Naive thymus-derived CD4-positive, alpha-beta T cell (primary cell): ENCODE data around the gene CDH13. TPM values are rescaled to one million over a fixed set of nuclear protein-coding genes. Genes with fewer than 3 reads are reported as not detected.

Experiments used
- ATAC-seq: fragments of 150-1000 bp; cut with Tn5 transposase; 2 replicates; pipeline ENCODE4 v1.10.0; 2021; ENCODE audit warnings: mild to moderate bottlenecking, moderate library complexity
- CTCF ChIA-PET: fragments of 350-600 bp; sonication (Branson Sonifier 250); formaldehyde crosslinking; loops from one replicate; lab custom pipeline; 2021; ENCODE audit warnings: antibody characterized with exemption; lab: Charles Lee
- POLR2A ChIA-PET: fragments of 350-600 bp; sonication (Branson Sonifier 250); formaldehyde crosslinking; loops from one replicate; lab custom pipeline; 2021; ENCODE audit warnings: antibody characterized with exemption, inconsistent platforms; lab: Charles Lee
- DNase-seq, 9 donors: peaks; one replicate each; pipeline versions ENCODE4 v3.0.0 to v3.0.0-alpha.2; 2020 to 2022; ENCODE audit warnings: mixed read lengths in 1 of 9
- H3K27ac ChIP-seq: one replicate; pipeline ENCODE4 v1.7.0; 2013; ENCODE audit warnings: mild to moderate bottlenecking, low read depth, low read length, moderate library complexity
- H3K27me3 ChIP-seq, 2 donors: one replicate each; pipeline ENCODE4 v1.7.0; 2013; ENCODE audit warnings: low read length in 2 of 2, mild to moderate bottlenecking in 2 of 2, moderate library complexity in 2 of 2; ENCODE audit not compliant: control insufficient read depth in 2 of 2, insufficient read depth in 2 of 2
- H3K36me3 ChIP-seq, 3 experiments: 1 replicate in 2 of 3; 2 replicates in 1 of 3; pipeline ENCODE4 v1.7.0; 2013; ENCODE audit warnings: low read length in 3 of 3, mild to moderate bottlenecking in 3 of 3, moderate library complexity in 1 of 3; ENCODE audit not compliant: insufficient read depth in 3 of 3, control insufficient read depth in 2 of 3
- H3K4me1 ChIP-seq, 2 donors: one replicate each; pipeline ENCODE4 v1.7.0; 2013; ENCODE audit warnings: low read length in 2 of 2, mild to moderate bottlenecking in 2 of 2, moderate library complexity in 1 of 2; ENCODE audit not compliant: control insufficient read depth in 2 of 2, insufficient read depth in 2 of 2
- H3K4me3 ChIP-seq: 2 replicates; pipeline ENCODE4 v1.7.0; 2013; ENCODE audit warnings: mild to moderate bottlenecking, low read length
- H3K9me3 ChIP-seq, 3 experiments: 1 replicate in 2 of 3; 2 replicates in 1 of 3; pipeline ENCODE4 v1.7.0; 2013; ENCODE audit warnings: low read length in 3 of 3; ENCODE audit not compliant: control insufficient read depth in 2 of 3
- H3K27ac Mint-ChIP-seq, 9 donors: one replicate each; pipeline ENCODE4 v1.8.0; 2020 to 2022; ENCODE audit warnings: mixed read lengths in 9 of 9, mild to moderate bottlenecking in 8 of 9, moderate library complexity in 5 of 9, inconsistent platforms in 2 of 9
- H3K27me3 Mint-ChIP-seq, 5 donors: one replicate each; pipeline ENCODE4 v1.8.0; 2021 to 2022; ENCODE audit warnings: mixed read lengths in 5 of 5, mild to moderate bottlenecking in 1 of 5
- H3K36me3 Mint-ChIP-seq, 5 donors: one replicate each; pipeline ENCODE4 v1.8.0; 2020 to 2022; ENCODE audit warnings: mixed read lengths in 5 of 5, mild to moderate bottlenecking in 3 of 5, inconsistent platforms in 1 of 5
- H3K4me1 Mint-ChIP-seq, 7 donors: one replicate each; pipeline ENCODE4 v1.8.0; 2020 to 2022; ENCODE audit warnings: mixed read lengths in 7 of 7, mild to moderate bottlenecking in 3 of 7, inconsistent platforms in 1 of 7
- H3K4me3 Mint-ChIP-seq, 10 donors: one replicate each; pipeline ENCODE4 v1.8.0; 2020 to 2022; ENCODE audit warnings: mild to moderate bottlenecking in 10 of 10, mixed read lengths in 10 of 10, moderate library complexity in 6 of 10, inconsistent platforms in 2 of 10
- H3K9me3 Mint-ChIP-seq, 11 donors: one replicate each; pipeline ENCODE4 v1.8.0; 2020 to 2022; ENCODE audit warnings: mixed read lengths in 11 of 11, mild to moderate bottlenecking in 4 of 11, inconsistent platforms in 1 of 11, moderate library complexity in 1 of 11
- intact Hi-C, 2 donors: fragments of 100-400 bp; cut with micrococcal nuclease; formaldehyde crosslinking; loops; one replicate each; pipeline ENCODE4 v1.15.1; 2023
- polyA plus RNA-seq, 2 donors: library from polyadenylated mRNA; unstranded; fragments of 300-500 nt; fragmentation: Illumina TruSeq; gene quantifications; one replicate each; pipeline ENCODE4 v1.2.3, GENCODE V29; 2021
- total RNA-seq, 6 experiments: library from RNA in 5 of 6; stranded (reverse) in 5 of 6; gene quantifications; 1 replicate in 5 of 6; 2 replicates in 1 of 6; pipeline ENCODE4 v1.2.3 and lab custom pipeline; 2021 to 2026

The CDH13 gene
- total and polyA plus RNA-seq, 7 experiments from 2014 or later = not detected

GRCh38 chr16:83312015-83312717 is 685.4 kb downstream of the CDH13 start:
- peaks cover 0 to 9% (median 8%) of the 10 kb centered on the region in 5 donors for H3K27me3 Mint-ChIP-seq
- ATAC-seq (no peak), DNase-seq (no peak)
- ChIA-PET POLR2A (no interaction called here), CTCF (no interaction called here)
- intact Hi-C loops = no loop called here
- H3K27me3 ChIP-seq = no peaks in the 10 kb centered on the region
- H3K4me1 ChIP-seq = no peaks in the 10 kb centered on the region
- H3K9me3 Mint-ChIP-seq = peaks cover 0 to 4% (median 0%) of the 10 kb centered on the region in 11 donors
- H3K27ac ChIP-seq = no peak overlapping the region
- no peaks in the 10 kb centered on the region for H3K4me1 Mint-ChIP-seq
- H3K9me3 ChIP-seq = no peaks in the 10 kb centered on the region
- H3K4me3 Mint-ChIP-seq = no peak overlapping the region
- no peaks in the 10 kb centered on the region for H3K36me3 Mint-ChIP-seq
- no peak overlapping the region for H3K27ac Mint-ChIP-seq
- H3K4me3 ChIP-seq = no peak overlapping the region
- H3K36me3 ChIP-seq = no peaks in the 10 kb centered on the region

GRCh38 chr16:83312718-83313245 is 686.0 kb downstream of the CDH13 start:
- Mint-ChIP-seq H3K4me1 (no peaks in the 10 kb centered on the region), H3K4me3 (no peak overlapping the region), H3K9me3 (peaks cover 0 to 4% (median 0%) of the 10 kb centered on the region in 11 donors), H3K36me3 (no peaks in the 10 kb centered on the region), H3K27ac (no peak overlapping the region), H3K27me3 (peaks cover 0 to 8% (median 7%) of the 10 kb centered on the region in 5 donors)
- no peak for ATAC-seq
- CTCF ChIA-PET = no interaction called here
- no peaks in the 10 kb centered on the region for H3K36me3 ChIP-seq
- no peaks in the 10 kb centered on the region for H3K27me3 ChIP-seq
- no peak overlapping the region for H3K27ac ChIP-seq
- no peaks in the 10 kb centered on the region for H3K4me1 ChIP-seq
- intact Hi-C loops = no loop called here
- no peaks in the 10 kb centered on the region for H3K9me3 ChIP-seq
- POLR2A ChIA-PET = no interaction called here
- no peak for DNase-seq
- H3K4me3 ChIP-seq = no peak overlapping the region

- POLR2A ChIA-PET = no interaction called here
- H3K27me3 ChIP-seq = no peaks in the 10 kb centered on the region
- H3K9me3 ChIP-seq = no peaks in the 10 kb centered on the region
- no peak overlapping the region for H3K27ac ChIP-seq
- H3K4me1 ChIP-seq = no peaks in the 10 kb centered on the region
- intact Hi-C loops = no loop called here
- DNase-seq (no peak), ATAC-seq (no peak)
- CTCF ChIA-PET = no interaction called here
- Mint-ChIP-seq H3K27me3 (peaks cover 0 to 8% (median 0%) of the 10 kb centered on the region in 5 donors), H3K4me3 (no peak overlapping the region), H3K9me3 (peaks cover 0 to 4% (median 0%) of the 10 kb centered on the region in 11 donors), H3K27ac (no peak overlapping the region), H3K36me3 (no peaks in the 10 kb centered on the region), H3K4me1 (no peaks in the 10 kb centered on the region)
- no peaks in the 10 kb centered on the region for H3K36me3 ChIP-seq
- no peak overlapping the region for H3K4me3 ChIP-seq
These were observed 688.5 kb downstream of the CDH13 start for GRCh38 chr16:83315271-83315670.

GRCh38 chr16:83316458-83316857 is 689.7 kb downstream of the CDH13 start:
- Mint-ChIP-seq H3K27ac (no peak overlapping the region), H3K9me3 (peaks cover 0 to 7% (median 0%) of the 10 kb centered on the region in 11 donors), H3K36me3 (no peaks in the 10 kb centered on the region), H3K27me3 (peaks cover 0 to 5% (median 0%) of the 10 kb centered on the region in 5 donors), H3K4me3 (no peak overlapping the region), H3K4me1 (no peaks in the 10 kb centered on the region)
- Histone ChIP-seq H3K27me3 (no peaks in the 10 kb centered on the region), H3K27ac (no peak overlapping the region), H3K4me3 (no peak overlapping the region), H3K9me3 (no peaks in the 10 kb centered on the region), H3K4me1 (no peaks in the 10 kb centered on the region), H3K36me3 (no peaks in the 10 kb centered on the region)
- POLR2A ChIA-PET = no interaction called here
- DNase-seq = no peak
- intact Hi-C loops = no loop called here
- no peak for ATAC-seq
- CTCF ChIA-PET = no interaction called here

- H3K27ac ChIP-seq = no peak overlapping the region
- peaks cover 0 to 7% (median 0%) of the 10 kb centered on the region in 11 donors for H3K9me3 Mint-ChIP-seq
- H3K4me3 ChIP-seq = no peak overlapping the region
- no peaks in the 10 kb centered on the region for H3K36me3 ChIP-seq
- no peaks in the 10 kb centered on the region for H3K4me1 Mint-ChIP-seq
- H3K4me1 ChIP-seq = no peaks in the 10 kb centered on the region
- H3K9me3 ChIP-seq = no peaks in the 10 kb centered on the region
- no peak for ATAC-seq
- H3K4me3 Mint-ChIP-seq = no peak overlapping the region
- H3K27me3 Mint-ChIP-seq = peaks cover 0 to 8% (median 0%) of the 10 kb centered on the region in 5 donors
- no peaks in the 10 kb centered on the region for H3K27me3 ChIP-seq
- DNase-seq = no peak
- ChIA-PET POLR2A (no interaction called here), CTCF (no interaction called here)
- intact Hi-C loops = no loop called here
- H3K36me3 Mint-ChIP-seq = no peaks in the 10 kb centered on the region
- H3K27ac Mint-ChIP-seq = no peak overlapping the region
These were observed 691.6 kb downstream of the CDH13 start for GRCh38 chr16:83318390-83318789.

- DNase-seq = no peak
- H3K36me3 ChIP-seq = no peaks in the 10 kb centered on the region
- Mint-ChIP-seq H3K27ac (no peak overlapping the region), H3K27me3 (peaks cover 0 to 7% (median 0%) of the 10 kb centered on the region in 5 donors), H3K9me3 (peaks cover 0 to 4% (median 0%) of the 10 kb centered on the region in 11 donors), H3K36me3 (no peaks in the 10 kb centered on the region), H3K4me1 (no peaks in the 10 kb centered on the region), H3K4me3 (no peak overlapping the region)
- no peak for ATAC-seq
- ChIA-PET POLR2A (no interaction called here), CTCF (interaction anchor here (1.1 kb wide), 1 partner anchor 27 kb away, joined by 3 read pairs; no protein-coding TSS in a partner anchor)
- no peaks in the 10 kb centered on the region for H3K4me1 ChIP-seq
- no peaks in the 10 kb centered on the region for H3K9me3 ChIP-seq
- no peaks in the 10 kb centered on the region for H3K27me3 ChIP-seq
- intact Hi-C loops = no loop called here
- no peak overlapping the region for H3K27ac ChIP-seq
- no peak overlapping the region for H3K4me3 ChIP-seq
These were observed 702.2 kb downstream of the CDH13 start for GRCh38 chr16:83328936-83329335.

- intact Hi-C loops = no loop called here
- H3K9me3 Mint-ChIP-seq = peaks cover 0 to 4% (median 0%) of the 10 kb centered on the region in 11 donors
- Histone ChIP-seq H3K36me3 (no peaks in the 10 kb centered on the region), H3K9me3 (no peaks in the 10 kb centered on the region), H3K27ac (no peak overlapping the region), H3K27me3 (no peaks in the 10 kb centered on the region), H3K4me3 (no peak overlapping the region), H3K4me1 (no peaks in the 10 kb centered on the region)
- no peak overlapping the region for H3K4me3 Mint-ChIP-seq
- DNase-seq = no peak
- ChIA-PET CTCF (no interaction called here), POLR2A (no interaction called here)
- peaks cover 0 to 8% (median 0%) of the 10 kb centered on the region in 5 donors for H3K27me3 Mint-ChIP-seq
- no peaks in the 10 kb centered on the region for H3K36me3 Mint-ChIP-seq
- H3K27ac Mint-ChIP-seq = no peak overlapping the region
- H3K4me1 Mint-ChIP-seq = no peaks in the 10 kb centered on the region
- no peak for ATAC-seq
These were observed 702.7 kb downstream of the CDH13 start for GRCh38 chr16:83329441-83329840.
